ENCODE measurements around the gene FREM2. TPM values are rescaled to one million over a fixed set of nuclear protein-coding genes. Genes with fewer than 3 reads are reported as not detected.

The FREM2 gene
- not detected for total RNA-seq

DNA sequence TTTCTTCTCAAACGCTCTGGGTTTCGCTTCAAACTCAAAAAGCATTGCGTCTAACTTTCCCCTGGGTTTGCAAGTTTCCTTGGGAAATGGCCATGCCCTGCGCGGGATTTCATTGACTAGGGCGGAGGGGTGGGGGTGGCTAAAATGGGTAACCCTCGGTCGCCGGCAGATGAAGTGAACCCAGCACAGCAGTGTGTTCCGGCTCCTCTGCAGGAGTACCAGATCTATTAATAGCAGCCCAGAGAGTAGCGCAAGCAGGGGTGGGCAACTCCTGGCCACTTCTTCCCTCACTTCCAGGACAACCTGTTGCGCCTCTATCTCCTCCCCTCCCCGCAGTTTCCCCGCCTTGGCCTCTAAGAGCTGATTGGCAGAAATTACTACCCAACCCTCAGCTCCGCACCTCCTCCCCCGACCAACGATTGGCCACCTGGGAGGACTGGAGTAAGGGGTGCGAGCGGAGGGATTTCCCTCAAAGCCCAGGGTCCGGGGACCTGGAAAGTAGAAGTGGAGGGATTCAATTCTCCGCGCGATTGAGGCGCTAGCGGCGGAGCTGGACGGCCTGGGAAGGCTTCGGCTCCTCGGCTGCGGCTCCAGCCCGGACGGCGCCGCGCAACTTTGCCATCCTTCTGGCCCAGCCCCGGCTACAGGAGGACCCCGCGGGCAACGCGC lies at the start of gene FREM2:
Gene FREM2, plus strand, starts transcription at position 501 of the 669 bp plus-strand sequence. CDS start 268 bp downstream, outside the sequence.
- CTCF ChIA-PET: interaction anchor here (1.2 to 1.4 kb wide), 2 partner anchors 9 to 189 kb away, joined by 3 read pairs; no protein-coding TSS in a partner anchor
- H3K36me3 Mint-ChIP-seq (ENCODE audit: low read depth): no peaks in the 10 kb centered on the region
- DNase-seq: no peak
- peaks cover 16% of the 10 kb centered on the region for H3K27me3 Mint-ChIP-seq
- ATAC-seq: no peak
- H3K27ac Mint-ChIP-seq: no peak within 1 kb of the TSS
- no peak within 1 kb of the TSS for H3K4me3 Mint-ChIP-seq
- H3K9me3 Mint-ChIP-seq: no peaks in the 10 kb centered on the region
- POLR2A ChIA-PET: no interaction called here
- TF ChIP-seq, protein P1, sequence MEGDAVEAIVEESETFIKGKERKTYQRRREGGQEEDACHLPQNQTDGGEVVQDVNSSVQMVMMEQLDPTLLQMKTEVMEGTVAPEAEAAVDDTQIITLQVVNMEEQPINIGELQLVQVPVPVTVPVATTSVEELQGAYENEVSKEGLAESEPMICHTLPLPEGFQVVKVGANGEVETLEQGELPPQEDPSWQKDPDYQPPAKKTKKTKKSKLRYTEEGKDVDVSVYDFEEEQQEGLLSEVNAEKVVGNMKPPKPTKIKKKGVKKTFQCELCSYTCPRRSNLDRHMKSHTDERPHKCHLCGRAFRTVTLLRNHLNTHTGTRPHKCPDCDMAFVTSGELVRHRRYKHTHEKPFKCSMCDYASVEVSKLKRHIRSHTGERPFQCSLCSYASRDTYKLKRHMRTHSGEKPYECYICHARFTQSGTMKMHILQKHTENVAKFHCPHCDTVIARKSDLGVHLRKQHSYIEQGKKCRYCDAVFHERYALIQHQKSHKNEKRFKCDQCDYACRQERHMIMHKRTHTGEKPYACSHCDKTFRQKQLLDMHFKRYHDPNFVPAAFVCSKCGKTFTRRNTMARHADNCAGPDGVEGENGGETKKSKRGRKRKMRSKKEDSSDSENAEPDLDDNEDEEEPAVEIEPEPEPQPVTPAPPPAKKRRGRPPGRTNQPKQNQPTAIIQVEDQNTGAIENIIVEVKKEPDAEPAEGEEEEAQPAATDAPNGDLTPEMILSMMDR (IDR thresholded peaks at IDR 0.05): no peak
- peaks cover 5% of the 10 kb centered on the region for H3K4me1 Mint-ChIP-seq (ENCODE audit: low read depth)
- intact Hi-C loops (cut with micrococcal nuclease): no loop called here

DNA sequence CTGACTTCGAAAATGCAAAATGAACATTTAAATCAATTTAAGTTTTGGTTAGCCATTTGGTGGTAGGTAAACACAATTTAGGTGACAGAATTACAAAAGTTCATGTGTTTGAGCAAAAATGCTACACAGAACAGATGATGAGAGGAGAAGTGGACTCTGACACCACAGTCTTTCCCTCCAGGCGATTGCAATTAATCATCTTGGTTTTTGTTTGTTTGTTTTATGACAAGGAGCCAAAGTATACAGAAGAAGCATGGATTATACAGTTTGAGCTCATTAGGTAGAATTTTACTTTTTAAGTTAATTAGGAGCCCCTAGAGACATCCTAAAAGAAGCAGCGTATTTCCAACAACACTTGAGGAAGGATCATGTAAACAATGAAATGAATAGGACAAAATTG lies 49.3 kb upstream of the FREM2 start:
- Mint-ChIP-seq H3K4me3 (no peak overlapping the region), H3K36me3 (ENCODE audit: low read depth) (no peaks in the 10 kb centered on the region), H3K27ac (no peak overlapping the region), H3K9me3 (no peaks in the 10 kb centered on the region), H3K27me3 (peaks cover 2% of the 10 kb centered on the region), H3K4me1 (ENCODE audit: low read depth) (no peaks in the 10 kb centered on the region)
- no peak for ATAC-seq
- DNase-seq: no peak
- CTCF ChIA-PET: no interaction called here
- POLR2A ChIA-PET: no interaction called here
- intact Hi-C loops (cut with micrococcal nuclease): no loop called here
- TF ChIP-seq, protein P1 (IDR thresholded peaks at IDR 0.05): no peak

DNA sequence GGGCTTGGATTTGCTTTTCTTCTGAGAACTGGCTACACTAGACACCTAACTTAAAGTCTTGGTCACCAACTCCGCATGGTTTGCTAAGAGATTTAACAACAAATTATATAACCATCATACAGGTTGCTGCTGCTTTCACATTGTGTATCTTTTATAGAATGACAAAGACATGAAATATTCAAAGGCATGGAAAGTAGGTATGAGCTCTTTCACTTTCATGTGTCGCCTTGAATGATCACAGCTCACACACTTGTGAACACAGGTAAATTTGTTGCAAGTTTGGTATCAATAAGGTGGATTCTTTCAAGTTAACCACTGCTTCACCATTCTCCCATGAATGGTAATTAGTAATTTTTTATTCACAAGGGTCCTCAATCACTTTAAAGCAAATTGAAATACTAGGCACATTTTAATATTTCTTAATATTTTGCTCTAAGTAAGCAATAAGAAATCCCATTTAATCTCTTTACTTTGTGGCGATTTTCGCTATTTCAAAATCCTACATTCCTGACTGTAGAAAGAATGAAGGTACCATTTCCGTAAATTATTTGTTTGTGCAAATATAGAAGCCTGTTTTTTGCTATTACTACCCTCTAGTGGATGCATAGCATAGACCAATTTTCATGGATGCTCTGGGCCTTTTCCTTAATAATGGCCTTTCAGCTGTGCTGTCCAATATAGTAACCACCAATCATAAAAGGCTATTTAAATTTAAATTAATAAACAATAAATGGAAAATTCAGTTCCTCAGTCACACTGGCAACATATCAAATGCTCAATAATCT lies 45.5 kb upstream of the FREM2 start:
- Mint-ChIP-seq H3K9me3 (no peaks in the 10 kb centered on the region), H3K36me3 (ENCODE audit: low read depth) (no peaks in the 10 kb centered on the region), H3K27ac (no peak overlapping the region), H3K4me3 (no peak overlapping the region), H3K27me3 (peaks cover 2% of the 10 kb centered on the region), H3K4me1 (ENCODE audit: low read depth) (no peaks in the 10 kb centered on the region)
- TF ChIP-seq, protein P1 (IDR thresholded peaks at IDR 0.05): no peak
- CTCF ChIA-PET: no interaction called here
- ATAC-seq (no peak), DNase-seq (no peak)
- intact Hi-C loops (cut with micrococcal nuclease): no loop called here
- POLR2A ChIA-PET: no interaction called here

GRCh38 chr13:38647312-38647711 lies 39.6 kb upstream of the FREM2 start:
- POLR2A ChIA-PET: no interaction called here
- Mint-ChIP-seq H3K9me3 (no peaks in the 10 kb centered on the region), H3K27me3 (no peaks in the 10 kb centered on the region), H3K27ac (no peak overlapping the region), H3K36me3 (ENCODE audit: low read depth) (no peaks in the 10 kb centered on the region), H3K4me1 (ENCODE audit: low read depth) (no peaks in the 10 kb centered on the region), H3K4me3 (no peak overlapping the region)
- TF ChIP-seq, protein P1 (IDR thresholded peaks at IDR 0.05): no peak
- ATAC-seq (no peak), DNase-seq (no peak)
- CTCF ChIA-PET: no interaction called here
- intact Hi-C loops (cut with micrococcal nuclease): no loop called here

DNA sequence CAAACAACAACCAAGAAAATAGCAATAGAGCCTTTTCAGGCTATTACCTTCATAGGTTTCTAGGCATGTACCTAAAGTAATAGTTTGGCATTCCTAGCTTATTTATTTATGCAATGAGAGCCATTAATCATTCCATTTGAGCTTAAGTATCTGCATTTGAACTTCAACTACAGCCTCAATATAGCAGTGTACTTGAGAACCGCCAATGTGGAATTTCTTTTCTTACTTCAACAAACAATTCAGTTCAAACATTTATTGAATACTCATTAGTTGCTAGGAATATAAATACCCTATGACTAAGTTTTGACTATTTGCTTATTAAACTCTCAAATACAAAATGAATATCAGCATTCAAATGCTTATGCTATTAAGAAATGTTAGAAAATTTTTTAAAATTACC lies 38.0 kb upstream of the FREM2 start:
- intact Hi-C loops (cut with micrococcal nuclease): no loop called here
- DNase-seq (no peak), ATAC-seq (no peak)
- H3K27me3 Mint-ChIP-seq: no peaks in the 10 kb centered on the region
- ChIA-PET POLR2A (no interaction called here), CTCF (no interaction called here)
- no peaks in the 10 kb centered on the region for H3K9me3 Mint-ChIP-seq
- TF ChIP-seq, protein P1 (IDR thresholded peaks at IDR 0.05): no peak
- no peak overlapping the region for H3K4me3 Mint-ChIP-seq
- H3K4me1 Mint-ChIP-seq (ENCODE audit: low read depth): no peaks in the 10 kb centered on the region
- no peaks in the 10 kb centered on the region for H3K36me3 Mint-ChIP-seq (ENCODE audit: low read depth)
- H3K27ac Mint-ChIP-seq: no peak overlapping the region
